ENCODE data around the gene NAP1L4. TPM values are rescaled to one million over a fixed set of nuclear protein-coding genes. Genes with fewer than 3 reads are reported as not detected.

NAP1L4 gene
- total and polyA plus RNA-seq, 3 experiments from 2014 or later = 163 to 280 (median 273) TPM

GRCh38 chr11:2998073-2998850 lies 6.1 kb upstream of the NAP1L4 start:
- peaks cover 11% of the 10 kb centered on the region for H3K36me3 ChIP-seq (ENCODE audit: insufficient read depth, low read length)
- H3K4me3 ChIP-seq (ENCODE audit: low read length) = no peak overlapping the region
- H3K27me3 ChIP-seq (ENCODE audit: insufficient read depth, low read length, poor library complexity, severe bottlenecking) = no peaks in the 10 kb centered on the region
- no peak for DNase-seq
- H3K9me3 ChIP-seq (ENCODE audit: low read length) = no peaks in the 10 kb centered on the region
- Mint-ChIP-seq H3K4me1 (peaks cover 0 to 9% (median 0%) of the 10 kb centered on the region in 3 donors), H3K27me3 (peaks cover 0 to 3% of the 10 kb centered on the region in 2 donors), H3K36me3 (peaks cover 4 to 43% (median 15%) of the 10 kb centered on the region in 3 donors), H3K9me3 (no peaks in the 10 kb centered on the region), H3K4me3 (no peak overlapping the region), H3K27ac (peak overlapping the region in 1 of 8 donors; percentile 32)
- H3K27ac ChIP-seq (ENCODE audit: low read depth, low read length) = no peak overlapping the region
- H3K4me1 ChIP-seq (ENCODE audit: insufficient read depth, low read length) = no peaks in the 10 kb centered on the region
- CTCF ChIA-PET = interaction anchor here (0.6 to 1.5 kb wide), 3 partner anchors 8 to 23 kb away, joined by 3 to 6 read pairs (median 4); no protein-coding TSS in a partner anchor
- POLR2A ChIA-PET = no interaction called here

- Histone ChIP-seq H3K4me1 (ENCODE audit: insufficient read depth, low read length) (peaks cover 7% of the 10 kb centered on the region), H3K4me3 (ENCODE audit: low read length) (no peak overlapping the region), H3K27ac (ENCODE audit: low read depth, low read length) (no peak overlapping the region), H3K36me3 (ENCODE audit: insufficient read depth, low read length) (peaks cover 11% of the 10 kb centered on the region), H3K27me3 (ENCODE audit: insufficient read depth, low read length, poor library complexity, severe bottlenecking) (no peaks in the 10 kb centered on the region), H3K9me3 (ENCODE audit: low read length) (no peaks in the 10 kb centered on the region)
- peak overlapping the region in 1 of 8 donors; percentile 56 for H3K27ac Mint-ChIP-seq
- no peak overlapping the region for H3K4me3 Mint-ChIP-seq
- POLR2A ChIA-PET = no interaction called here
- H3K36me3 Mint-ChIP-seq = peaks cover 0 to 36% (median 11%) of the 10 kb centered on the region in 3 donors
- peaks cover 0 to 5% (median 3%) of the 10 kb centered on the region in 3 donors for H3K4me1 Mint-ChIP-seq
- DNase-seq = no peak
- peaks cover 0 to 3% of the 10 kb centered on the region in 2 donors for H3K27me3 Mint-ChIP-seq
- CTCF ChIA-PET = interaction anchor here (0.6 to 1.5 kb wide), 3 partner anchors 9 to 24 kb away, joined by 3 to 6 read pairs (median 4); no protein-coding TSS in a partner anchor
- no peaks in the 10 kb centered on the region for H3K9me3 Mint-ChIP-seq
These were observed 5.3 kb upstream of the NAP1L4 start for GRCh38 chr11:2997406-2997805.

- peaks cover 0 to 34% (median 10%) of the 10 kb centered on the region in 3 donors for H3K36me3 Mint-ChIP-seq
- ChIA-PET POLR2A (no interaction called here), CTCF (interaction anchor here (0.9 to 1.5 kb wide), 2 partner anchors 10 to 24 kb away, joined by 4 to 6 read pairs; no protein-coding TSS in a partner anchor)
- peaks cover 7% of the 10 kb centered on the region for H3K4me1 ChIP-seq (ENCODE audit: insufficient read depth, low read length)
- DNase-seq = no peak
- peaks cover 0 to 3% of the 10 kb centered on the region in 2 donors for H3K27me3 Mint-ChIP-seq
- H3K36me3 ChIP-seq (ENCODE audit: insufficient read depth, low read length) = peaks cover 6% of the 10 kb centered on the region
- H3K27ac ChIP-seq (ENCODE audit: low read depth, low read length) = no peak overlapping the region
- peaks cover 0 to 5% (median 3%) of the 10 kb centered on the region in 3 donors for H3K4me1 Mint-ChIP-seq
- no peak overlapping the region for H3K4me3 Mint-ChIP-seq
- H3K9me3 ChIP-seq (ENCODE audit: low read length) = no peaks in the 10 kb centered on the region
- no peak overlapping the region for H3K4me3 ChIP-seq (ENCODE audit: low read length)
- H3K27me3 ChIP-seq (ENCODE audit: insufficient read depth, low read length, poor library complexity, severe bottlenecking) = no peaks in the 10 kb centered on the region
- H3K9me3 Mint-ChIP-seq = peaks cover 0 to 3% (median 0%) of the 10 kb centered on the region in 5 donors
- peak overlapping the region in 1 of 8 donors; percentile 56 for H3K27ac Mint-ChIP-seq
These were observed 4.8 kb upstream of the NAP1L4 start for GRCh38 chr11:2996976-2997375.

GRCh38 chr11:2995893-2996554 lies 3.9 kb upstream of the NAP1L4 start:
- Mint-ChIP-seq H3K4me1 (peaks cover 0 to 5% (median 4%) of the 10 kb centered on the region in 3 donors), H3K9me3 (peaks cover 0 to 3% (median 0%) of the 10 kb centered on the region in 5 donors), H3K4me3 (peak overlapping the region in 1 of 7 donors; percentile 50), H3K36me3 (peaks cover 0 to 31% (median 1%) of the 10 kb centered on the region in 3 donors), H3K27ac (peak overlapping the region in 1 of 8 donors; percentile 59), H3K27me3 (peaks cover 0 to 3% of the 10 kb centered on the region in 2 donors)
- Histone ChIP-seq H3K27me3 (ENCODE audit: insufficient read depth, low read length, poor library complexity, severe bottlenecking) (no peaks in the 10 kb centered on the region), H3K4me1 (ENCODE audit: insufficient read depth, low read length) (peaks cover 7% of the 10 kb centered on the region), H3K9me3 (ENCODE audit: low read length) (no peaks in the 10 kb centered on the region), H3K4me3 (ENCODE audit: low read length) (no peak overlapping the region), H3K36me3 (ENCODE audit: insufficient read depth, low read length) (no peaks in the 10 kb centered on the region), H3K27ac (ENCODE audit: low read depth, low read length) (no peak overlapping the region)
- ChIA-PET CTCF (interaction anchor here (1.0 kb wide), 1 partner anchor 11 kb away, joined by 4 read pairs; no protein-coding TSS in a partner anchor), POLR2A (interaction anchor here (0.7 kb wide), 1 partner anchor 19 kb away, joined by 3 read pairs; no protein-coding TSS in a partner anchor)
- no peak for DNase-seq

DNA sequence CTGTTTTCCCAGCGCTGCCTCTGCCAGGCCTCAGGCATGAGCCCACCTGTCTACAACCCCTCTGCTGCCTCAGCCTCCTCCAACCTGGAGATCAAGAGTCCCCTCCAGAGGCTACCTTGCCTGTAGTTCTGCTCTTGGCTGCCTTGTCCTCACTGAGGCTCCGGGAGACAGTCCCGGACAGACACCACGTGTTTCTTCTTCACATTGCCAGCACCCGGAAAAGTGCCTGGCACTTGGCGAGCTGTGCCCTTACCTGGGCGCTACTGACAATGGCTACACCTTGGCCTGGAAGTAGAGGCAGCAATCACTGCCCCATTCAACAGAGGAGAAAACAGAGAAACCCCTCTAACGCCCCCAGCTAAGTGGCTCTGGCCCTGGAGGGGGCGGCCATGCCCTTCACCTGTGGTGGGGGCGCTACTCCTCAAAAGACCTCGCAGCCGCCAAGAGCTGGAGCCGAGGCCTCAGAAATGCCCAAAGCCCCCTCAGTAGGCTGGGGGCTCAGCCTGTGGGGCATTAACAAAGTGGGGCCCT lies 3.0 kb upstream of the NAP1L4 start:
- H3K27ac Mint-ChIP-seq = peak overlapping the region in 1 of 8 donors; percentile 11

DNA sequence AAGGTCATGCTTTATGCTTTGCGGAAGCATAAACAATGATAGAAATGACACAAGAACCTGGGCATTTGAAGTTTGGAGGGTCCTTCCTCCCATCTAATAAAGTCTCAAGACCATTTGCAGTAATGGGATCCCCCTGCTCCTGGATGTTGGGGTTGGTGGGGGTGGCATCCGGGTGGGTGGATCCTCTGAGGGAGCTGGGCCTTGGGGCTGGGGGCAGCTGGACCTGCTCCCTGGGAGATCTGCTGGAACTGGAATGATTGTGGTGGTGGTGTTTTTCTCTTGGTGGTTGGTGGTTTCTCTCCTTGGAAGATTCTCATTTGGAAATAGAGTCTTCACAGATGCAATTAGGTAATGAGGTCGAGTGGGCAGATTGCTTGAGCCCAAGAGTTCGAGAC lies 2.2 kb upstream of the NAP1L4 start:
- H3K9me3 Mint-ChIP-seq = peaks cover 0 to 3% (median 0%) of the 10 kb centered on the region in 5 donors

More for the DNA sequence above, 3.0 kb upstream of the NAP1L4 start:
- H3K27me3 ChIP-seq (ENCODE audit: insufficient read depth, low read length, poor library complexity, severe bottlenecking) = no peaks in the 10 kb centered on the region
- no peaks in the 10 kb centered on the region for H3K9me3 ChIP-seq (ENCODE audit: low read length)
- no peak overlapping the region for H3K27ac ChIP-seq (ENCODE audit: low read depth, low read length)
- H3K4me3 Mint-ChIP-seq = peak overlapping the region in 1 of 7 donors; percentile 71
- peaks cover 0 to 30% (median 0%) of the 10 kb centered on the region in 3 donors for H3K36me3 Mint-ChIP-seq
- CTCF ChIA-PET = interaction anchor here (1.0 to 1.3 kb wide), 2 partner anchors 8 to 12 kb away, joined by 3 to 4 read pairs; no protein-coding TSS in a partner anchor
- POLR2A ChIA-PET = interaction anchor here (0.6 to 0.7 kb wide), 2 partner anchors 20 to 117 kb away, joined by 3 to 4 read pairs; no protein-coding TSS in a partner anchor
- peaks cover 6 to 10% (median 9%) of the 10 kb centered on the region in 3 donors for H3K4me1 Mint-ChIP-seq
- peaks cover 0 to 3% of the 10 kb centered on the region in 2 donors for H3K27me3 Mint-ChIP-seq
- no peak overlapping the region for H3K4me3 ChIP-seq (ENCODE audit: low read length)
- peaks cover 7% of the 10 kb centered on the region for H3K4me1 ChIP-seq (ENCODE audit: insufficient read depth, low read length)
- no peaks in the 10 kb centered on the region for H3K36me3 ChIP-seq (ENCODE audit: insufficient read depth, low read length)
- peaks cover 0 to 3% (median 0%) of the 10 kb centered on the region in 5 donors for H3K9me3 Mint-ChIP-seq
- DNase-seq = no peak

GRCh38 chr11:2992997-2993325 lies 832 bp upstream of the NAP1L4 start:
- no peak for DNase-seq
- Mint-ChIP-seq H3K27me3 (peaks cover 0 to 3% of the 10 kb centered on the region in 2 donors), H3K27ac (peak overlapping the region; percentile 61 to 100 (median 90)), H3K36me3 (peaks cover 0 to 34% (median 0%) of the 10 kb centered on the region in 3 donors), H3K4me3 (peak overlapping the region; percentile 98 to 100 (median 99)), H3K9me3 (peaks cover 0 to 3% (median 0%) of the 10 kb centered on the region in 5 donors), H3K4me1 (peaks cover 27 to 31% (median 28%) of the 10 kb centered on the region in 3 donors)
- Histone ChIP-seq H3K27ac (ENCODE audit: low read depth, low read length) (peak overlapping the region; percentile 53), H3K9me3 (ENCODE audit: low read length) (no peaks in the 10 kb centered on the region), H3K4me3 (ENCODE audit: low read length) (peak overlapping the region; percentile 80), H3K36me3 (ENCODE audit: insufficient read depth, low read length) (no peaks in the 10 kb centered on the region), H3K27me3 (ENCODE audit: insufficient read depth, low read length, poor library complexity, severe bottlenecking) (no peaks in the 10 kb centered on the region), H3K4me1 (ENCODE audit: insufficient read depth, low read length) (peaks cover 15% of the 10 kb centered on the region)
- POLR2A ChIA-PET = no interaction called here
- CTCF ChIA-PET = interaction anchor here (5.5 kb wide), 1 partner anchor 21 kb away, joined by 43 read pairs; no protein-coding TSS in a partner anchor

More for the DNA sequence above, 2.2 kb upstream of the NAP1L4 start:
- Histone ChIP-seq H3K27me3 (ENCODE audit: insufficient read depth, low read length, poor library complexity, severe bottlenecking) (no peaks in the 10 kb centered on the region), H3K36me3 (ENCODE audit: insufficient read depth, low read length) (no peaks in the 10 kb centered on the region), H3K27ac (ENCODE audit: low read depth, low read length) (no peak overlapping the region), H3K4me3 (ENCODE audit: low read length) (no peak overlapping the region), H3K9me3 (ENCODE audit: low read length) (no peaks in the 10 kb centered on the region), H3K4me1 (ENCODE audit: insufficient read depth, low read length) (peaks cover 8% of the 10 kb centered on the region)
- Mint-ChIP-seq H3K36me3 (peaks cover 0 to 28% (median 0%) of the 10 kb centered on the region in 3 donors), H3K4me1 (peaks cover 14 to 18% (median 16%) of the 10 kb centered on the region in 3 donors), H3K27ac (peak overlapping the region in 2 of 8 donors; percentile 11 to 53), H3K27me3 (peaks cover 0 to 3% of the 10 kb centered on the region in 2 donors), H3K4me3 (peak overlapping the region in 6 of 7 donors; percentile 52 to 73 (median 62))
- DNase-seq = no peak
- POLR2A ChIA-PET = no interaction called here
- CTCF ChIA-PET = interaction anchor here (1.3 kb wide), 1 partner anchor 9 kb away, joined by 3 read pairs; no protein-coding TSS in a partner anchor

Data from CD8-positive, alpha-beta memory T cell (primary cell).